GM21529 (cell line): ENCODE results near the gene INTS11.

Experiments used
- ATAC-seq: cut with Tn5 transposase; IDR thresholded peaks from one replicate; pipeline ENCODE4 v1.9.1; 2021; ENCODE audit not compliant: unreplicated experiment

Gene INTS11

DNA sequence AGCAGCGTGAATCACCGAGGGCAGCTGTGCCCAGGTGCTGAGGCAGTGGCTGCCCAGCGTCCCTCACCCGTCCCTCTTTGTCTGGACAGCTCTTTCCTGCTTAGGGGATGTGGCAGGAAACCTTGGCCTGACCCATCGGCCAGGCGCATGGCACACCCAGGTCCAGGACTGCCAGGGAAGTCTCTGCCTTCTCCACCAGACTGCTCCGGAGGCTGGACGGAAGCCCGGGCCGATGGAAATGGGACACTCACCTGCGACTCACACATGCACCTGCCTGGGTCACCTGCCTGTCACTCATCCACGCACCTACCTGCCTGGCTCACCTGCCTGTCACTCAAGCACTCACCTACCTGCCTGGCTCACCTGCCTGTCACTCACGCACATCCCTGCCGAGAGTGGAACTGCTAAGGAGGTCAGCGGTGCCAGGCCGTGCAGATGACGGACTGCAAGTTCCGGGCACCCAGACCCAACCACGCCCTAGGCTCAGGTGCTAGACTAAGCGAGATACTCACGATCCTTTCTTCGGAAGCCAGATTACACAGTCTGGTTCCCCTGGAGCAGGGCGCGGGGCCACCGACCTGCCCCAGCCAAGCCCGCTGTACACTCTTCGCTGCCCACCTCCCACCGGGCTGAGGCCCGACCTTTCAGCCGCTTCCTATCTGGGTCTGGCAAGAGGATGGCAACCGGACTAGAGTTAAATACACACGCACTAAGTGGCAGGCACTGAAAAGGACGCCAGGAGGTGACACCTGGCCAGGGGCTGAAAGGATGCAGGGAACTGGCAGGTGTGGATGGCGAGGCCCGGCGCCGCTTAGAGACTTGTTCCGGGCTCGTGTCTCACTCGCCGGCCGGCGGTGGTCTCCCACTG is 51.9 kb downstream of the INTS11 start:
- no peak for ATAC-seq

DNA sequence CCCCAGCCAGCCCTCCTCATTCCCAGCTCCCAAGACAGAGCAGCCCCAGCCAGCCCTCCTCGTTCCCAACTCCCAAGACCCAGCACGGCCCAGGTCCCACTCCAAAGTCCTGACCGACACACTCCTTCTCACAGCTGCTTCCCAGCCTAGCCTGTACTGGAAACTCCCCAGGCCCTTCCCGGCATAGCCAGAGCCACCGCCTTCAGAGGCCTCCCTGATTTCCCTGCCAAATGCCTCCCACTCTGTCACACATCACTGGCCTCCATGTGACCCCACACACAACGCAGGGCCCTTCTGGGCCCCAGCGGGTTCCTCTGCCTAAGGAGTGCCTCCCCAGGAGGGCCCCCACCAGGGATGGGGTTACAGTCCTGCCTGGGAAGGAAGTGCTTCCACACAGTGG is 53.6 kb downstream of the INTS11 start:
- ATAC-seq, result no peak

DNA sequence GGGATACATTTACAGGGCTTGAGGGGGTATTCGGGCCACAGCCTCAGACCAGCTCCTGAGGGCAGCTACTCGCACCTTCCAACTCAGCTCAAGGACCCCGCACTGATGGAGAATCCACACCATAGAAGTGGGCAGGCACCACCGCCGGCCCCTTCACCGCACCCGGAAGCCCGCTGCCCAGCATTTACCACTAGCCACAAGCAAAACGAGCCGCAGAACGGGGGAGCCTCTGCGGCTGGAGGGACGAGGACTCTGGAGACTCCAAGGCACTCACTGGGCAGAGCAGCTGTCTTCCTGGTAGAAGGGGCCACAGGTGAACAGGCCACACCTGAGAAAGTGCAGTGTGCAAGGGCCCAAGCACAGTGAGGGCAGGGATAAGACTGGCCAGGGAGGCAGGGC is 56.2 kb downstream of the INTS11 start:
- ATAC-seq, result no peak

DNA sequence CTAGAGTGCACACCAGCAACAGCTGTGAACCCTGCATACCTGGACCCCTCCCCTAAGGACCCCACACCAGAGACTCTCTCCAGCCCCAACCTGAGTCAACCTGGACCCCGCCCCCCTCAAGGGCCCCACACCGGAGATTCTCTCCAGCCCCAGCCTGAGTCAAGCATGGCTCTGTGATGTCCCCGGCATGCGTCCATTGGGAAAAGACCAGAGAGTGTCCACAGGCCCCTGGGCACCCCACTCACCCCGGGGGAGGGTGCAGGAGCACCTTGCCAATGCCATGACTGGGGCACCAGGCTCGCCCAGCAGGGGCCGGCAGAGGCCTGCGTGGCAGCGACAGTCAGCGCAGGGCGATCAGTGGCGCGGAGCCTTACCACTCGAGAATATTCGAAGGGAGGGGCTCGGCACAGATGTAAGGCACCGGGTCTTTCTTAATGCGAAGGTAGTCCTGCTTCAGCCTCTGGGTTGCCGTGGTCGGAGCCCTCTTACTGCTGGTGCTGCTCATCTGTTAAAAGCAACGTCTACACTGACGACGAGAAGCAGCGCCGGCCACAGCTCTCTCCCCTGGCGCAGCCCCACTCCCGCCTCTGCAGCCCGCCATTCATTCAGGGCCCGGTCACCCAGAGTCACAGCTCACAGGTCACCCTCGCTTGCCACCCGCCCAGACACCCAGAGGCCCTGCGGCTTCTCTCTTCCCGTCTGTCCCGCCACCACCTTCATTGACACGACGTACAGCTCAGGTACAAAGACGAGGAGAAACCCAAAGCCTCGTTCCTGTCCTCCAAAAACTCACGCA is 56.8 kb downstream of the INTS11 start:
- ATAC-seq, result no peak

DNA sequence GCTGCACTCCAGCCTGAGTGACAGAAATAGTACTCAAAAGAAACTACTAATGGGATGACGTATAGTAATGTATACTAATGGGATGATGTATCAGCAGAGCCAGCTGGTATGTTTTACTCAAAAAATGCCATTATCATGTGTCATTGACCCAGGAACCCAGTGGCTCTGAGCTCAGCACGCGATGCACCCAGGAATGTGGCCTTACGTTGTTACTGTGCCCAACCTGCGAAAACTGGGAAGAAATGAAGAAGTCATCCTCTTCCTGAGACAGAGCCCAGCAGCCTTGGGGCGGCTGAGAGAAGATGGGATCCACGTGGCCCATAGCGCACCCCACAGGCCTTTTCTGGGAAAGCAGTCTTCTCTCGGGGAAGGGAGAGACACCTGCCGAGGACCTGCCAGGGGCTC is 59.6 kb downstream of the INTS11 start:
- ATAC-seq, result no peak

DNA sequence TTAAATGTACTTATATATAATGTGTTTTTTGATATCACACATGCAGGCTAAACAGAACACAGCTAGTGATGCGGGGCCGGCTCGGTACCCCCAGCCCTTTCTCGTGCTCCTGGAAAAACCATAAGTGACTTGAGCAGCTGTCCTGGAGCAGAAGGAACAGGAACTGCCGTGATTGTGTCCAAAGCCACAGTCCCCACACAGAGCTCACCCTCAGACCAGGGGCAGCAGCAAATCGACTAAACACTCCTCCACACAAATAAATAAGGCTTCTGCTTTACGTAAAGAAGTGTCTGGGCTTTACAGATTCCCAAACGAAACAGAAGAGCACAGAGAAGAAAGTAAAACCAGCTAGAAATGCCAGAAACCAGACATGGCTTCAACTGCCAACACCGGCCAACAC is 60.4 kb downstream of the INTS11 start:
- no peak for ATAC-seq

DNA sequence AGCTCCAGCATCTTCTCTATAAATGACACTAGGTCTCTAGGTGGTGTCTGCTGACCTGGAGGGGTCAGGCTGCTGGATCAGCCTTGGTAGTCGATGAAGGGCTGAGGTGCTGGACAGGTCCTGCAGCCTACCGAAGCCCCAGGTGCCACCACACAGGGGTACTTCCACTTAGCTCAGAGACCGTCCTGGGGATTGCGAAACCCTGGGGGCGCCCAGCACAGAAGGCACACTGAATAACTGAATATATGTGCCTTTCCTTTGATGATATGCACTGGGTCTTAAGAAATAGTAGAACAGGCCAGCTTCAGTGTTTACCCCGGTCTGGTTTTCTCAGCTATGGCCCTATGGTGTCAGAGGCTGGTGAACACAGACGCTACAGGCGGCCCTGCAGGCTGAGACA is 61.7 kb downstream of the INTS11 start:
- no peak for ATAC-seq

DNA sequence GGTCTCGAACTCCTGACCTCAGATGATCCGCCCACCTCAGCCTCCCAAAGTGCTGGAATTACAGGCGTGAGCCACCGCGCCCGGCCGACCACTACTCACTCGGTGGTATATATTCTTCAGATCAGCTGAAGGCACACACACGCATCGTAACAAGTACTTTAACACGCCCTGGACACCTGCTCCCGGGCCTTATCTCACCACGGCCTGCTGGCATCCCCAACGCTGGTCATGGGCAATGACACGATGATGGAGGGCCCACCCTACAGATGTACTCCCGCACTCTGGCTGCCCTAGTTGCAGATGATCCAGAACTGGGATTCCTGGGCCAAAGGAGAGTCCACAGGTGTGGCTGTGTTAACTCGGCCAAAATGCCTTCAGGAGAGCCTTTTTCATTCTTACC is 62.4 kb downstream of the INTS11 start:
- no peak for ATAC-seq
